H1 (cell line): ENCODE measurements around the gene LIFR. TPM values are rescaled to one million over a fixed set of nuclear protein-coding genes. Genes with fewer than 3 reads are reported as not detected.

Experiments
- CHD7 ChIP-seq: fragments of 300-600 bp; sonication (generic); IDR thresholded peaks from 2 replicates; pipeline ENCODE4 v1.7.1; 2012; ENCODE audit warnings: low read length, moderate library complexity, mild to moderate bottlenecking, inconsistent platforms; ENCODE audit not compliant: insufficient replicate concordance
- EZH2 ChIP-seq: fragments of 200-600 bp; sonication (generic); IDR thresholded peaks from 2 replicates; pipeline ENCODE4 v1.7.1; 2012; ENCODE audit warnings: low read depth, mild to moderate bottlenecking, moderate library complexity, low read length, inconsistent platforms; ENCODE audit not compliant: severe bottlenecking
- MAX ChIP-seq: IDR thresholded peaks from 2 replicates; pipeline ENCODE4 v1.6.1; 2012; ENCODE audit warnings: inconsistent platforms
- PHF8 ChIP-seq: fragments of 200-600 bp; sonication (generic); conservative IDR thresholded peaks from 2 replicates; pipeline ENCODE4 v1.7.1; 2012; ENCODE audit warnings: low read depth, mild to moderate bottlenecking, inconsistent platforms, low read length, moderate library complexity
- RXRA ChIP-seq: IDR thresholded peaks from 2 replicates; pipeline ENCODE4 v1.6.1; 2011; ENCODE audit warnings: low read depth, mild to moderate bottlenecking, low read length, moderate library complexity; ENCODE audit not compliant: insufficient read depth
- SP2 ChIP-seq: IDR thresholded peaks from 2 replicates; pipeline ENCODE4 v1.6.1; 2012; ENCODE audit warnings: mild to moderate bottlenecking, low read length, inconsistent platforms
- TBP ChIP-seq: IDR thresholded peaks from 2 replicates; pipeline ENCODE4 v1.6.1; 2011; ENCODE audit warnings: low read depth, low read length, improper control_type of control experiment
- TCF12 ChIP-seq: IDR thresholded peaks from 2 replicates; pipeline ENCODE4 v1.6.1; 2011; ENCODE audit warnings: low read depth, mild to moderate bottlenecking, low read length
- USF2 ChIP-seq: IDR thresholded peaks from 2 replicates; pipeline ENCODE4 v1.6.1; 2011; ENCODE audit warnings: low read length, improper control_type of control experiment
- polyA plus RNA-seq, 7 experiments: library from polyadenylated mRNA; depleted of rRNA in 3 of 7; stranded (reverse) in 5 of 7; unstranded in 2 of 7; fragments of >200 nt in 5 of 7; fragments of 200-250 nt in 2 of 7; gene quantifications; 1 replicate in 5 of 7; 2 replicates in 1 of 7; 4 replicates in 1 of 7; pipeline versions ENCODE4 v1.2.1 to v1.2.3, GENCODE V29; 2011 to 2013; ENCODE audit warnings: missing spikeins in 2 of 7, mixed read lengths in 2 of 7
- total RNA-seq: library from RNA; stranded (reverse); fragmentation: NEBNext Ultra II Directional; extraction: Animal tissue kit (Norgen Biotek cat#: 25700); gene quantifications from 2 replicates; pipeline ENCODE4 v1.2.1, GENCODE V29; 2021

The LIFR gene
- total and polyA plus RNA-seq, 2 of the 8 experiments (the other 6 are each of a cell fraction or from before 2014, with no cell fraction given) = 2.0 to 18.9 TPM

GRCh38 chr5:38590838-38591522, 34.5 kb upstream of the LIFR start (continued):
- TF ChIP-seq CHD7 = no peak
- TF ChIP-seq SP2 = no peak
- no peak for TF ChIP-seq TBP
- no peak for TF ChIP-seq RXRA
- no peak for TF ChIP-seq PHF8
- TF ChIP-seq USF2 = no peak
- no peak for TF ChIP-seq TCF12
- no peak for TF ChIP-seq EZH2
- TF ChIP-seq MAX = no peak
